HEK293 (cell line): ENCODE measurements around the gene TRMT61A.

Experiments
- CTCF ChIA-PET: fragments of 350-600 bp; formaldehyde crosslinking; extraction: SDS; loops from one replicate; lab custom pipeline; 2021; ENCODE audit warnings: antibody characterized with exemption; lab: Yijun Ruan, JAX
- POLR2A ChIA-PET: fragments of 300-600 bp; formaldehyde crosslinking; extraction: SDS; loops from one replicate; lab custom pipeline; 2020; ENCODE audit warnings: antibody characterized with exemption, inconsistent platforms; lab: Yijun Ruan, JAX
- H3K27ac ChIP-seq: fragments of 200-500 bp; sonication (Bioruptor generic); 2 replicates; pipeline ENCODE4 v1.5.1; 2014; ENCODE audit warnings: low read depth, low read length, control low read depth, inconsistent platforms; ENCODE audit errors: extremely low read depth
- H3K36me3 ChIP-seq, 2 experiments: fragments of 200-500 bp in 1 of 2; sonication (Bioruptor generic) in 1 of 2; 1 replicate in 1 of 2; 2 replicates in 1 of 2; pipeline ENCODE4 v1.5.1; 2014 to 2017; ENCODE audit warnings: inconsistent platforms in 2 of 2, low read length in 2 of 2; ENCODE audit not compliant: control insufficient read depth in 2 of 2, insufficient read depth in 1 of 2
- H3K4me1 ChIP-seq: fragments of 200-500 bp; sonication (Bioruptor generic); 2 replicates; pipeline ENCODE4 v1.5.1; 2014; ENCODE audit warnings: mild to moderate bottlenecking, low read length, inconsistent platforms; ENCODE audit not compliant: control insufficient read depth, insufficient read depth
- H3K4me3 ChIP-seq: 2 replicates; pipeline ENCODE4 v1.5.1; 2011; ENCODE audit warnings: low read depth, mild to moderate bottlenecking, control low read depth, low read length, moderate library complexity
- H3K9me3 ChIP-seq: fragments of 200-500 bp; sonication (Bioruptor generic); 2 replicates; pipeline ENCODE4 v1.5.1; 2014; ENCODE audit warnings: low read depth, low read length, inconsistent platforms; ENCODE audit not compliant: control insufficient read depth, insufficient read depth
- BCL11B ChIP-seq: fragments of 450-650 bp; formaldehyde crosslinking; IDR thresholded peaks from 2 replicates; pipeline ENCODE4 v1.5.1; 2016; ENCODE audit warnings: low read depth, missing biosample characterization, missing genetic modification characterization
- GLI2 ChIP-seq: fragments of 450-650 bp; formaldehyde crosslinking; IDR thresholded peaks from 2 replicates; pipeline ENCODE4; 2017; ENCODE audit warnings: missing biosample characterization, missing genetic modification characterization, low read depth, borderline replicate concordance
- HOXD13 ChIP-seq: sonication (generic); formaldehyde crosslinking; IDR thresholded peaks from 2 replicates; pipeline ENCODE4 v1.8.0; 2022; ENCODE audit warnings: missing genetic modification reagents, borderline replicate concordance
- SETDB1 ChIP-seq: IDR thresholded peaks from one replicate; pipeline ENCODE4 v1.6.1; 2017; ENCODE audit warnings: mild to moderate bottlenecking, low read length, moderate library complexity, mixed read lengths; ENCODE audit not compliant: insufficient read length
- SP2 ChIP-seq: fragments of 450-650 bp; formaldehyde crosslinking; IDR thresholded peaks from 2 replicates; pipeline ENCODE4 v1.5.1; 2016; ENCODE audit warnings: missing biosample characterization, missing genetic modification characterization
- TCF7L2 ChIP-seq: IDR thresholded peaks from 2 replicates; pipeline ENCODE4 v1.6.1; 2011; ENCODE audit warnings: low read depth, mild to moderate bottlenecking, inconsistent platforms, low read length, moderate library complexity, borderline replicate concordance
- WT1 ChIP-seq: fragments of 450-650 bp; formaldehyde crosslinking; IDR thresholded peaks from 2 replicates; pipeline ENCODE4 v1.5.1; 2016; ENCODE audit warnings: missing biosample characterization, missing genetic modification characterization
- ZBTB48 ChIP-seq: fragments of 450-650 bp; formaldehyde crosslinking; IDR thresholded peaks from 2 replicates; pipeline ENCODE4 v1.5.1; 2016; ENCODE audit warnings: missing biosample characterization, missing genetic modification characterization
- ZNF10 ChIP-seq: fragments of 450-650 bp; formaldehyde crosslinking; IDR thresholded peaks from 2 replicates; pipeline ENCODE4 v1.5.1; 2017; ENCODE audit warnings: missing biosample characterization, missing genetic modification characterization
- ZNF114 ChIP-seq: fragments of 450-650 bp; formaldehyde crosslinking; IDR thresholded peaks from 2 replicates; pipeline ENCODE4 v1.5.0; 2017; ENCODE audit warnings: missing biosample characterization, missing genetic modification characterization
- ZNF175 ChIP-seq: fragments of 450-650 bp; formaldehyde crosslinking; IDR thresholded peaks from 2 replicates; pipeline ENCODE4 v1.5.1; 2016; ENCODE audit warnings: missing biosample characterization, missing genetic modification characterization
- ZNF248 ChIP-seq: fragments of 450-650 bp; formaldehyde crosslinking; IDR thresholded peaks from 2 replicates; pipeline ENCODE4 v1.5.1; 2017; ENCODE audit warnings: missing biosample characterization, missing genetic modification characterization
- ZNF600 ChIP-seq: fragments of 450-650 bp; formaldehyde crosslinking; IDR thresholded peaks from 2 replicates; pipeline ENCODE4 v1.5.1; 2016; ENCODE audit warnings: missing biosample characterization, missing genetic modification characterization
- ZNF670 ChIP-seq: fragments of 450-650 bp; formaldehyde crosslinking; IDR thresholded peaks from 2 replicates; pipeline ENCODE4 v1.5.1; 2016; ENCODE audit warnings: missing biosample characterization, missing genetic modification characterization, low read depth
- ZNF785 ChIP-seq: fragments of 450-650 bp; formaldehyde crosslinking; IDR thresholded peaks from 2 replicates; pipeline ENCODE4 v1.5.1; 2016; ENCODE audit warnings: missing biosample characterization, missing genetic modification characterization
- ZNF843 ChIP-seq: fragments of 450-650 bp; formaldehyde crosslinking; IDR thresholded peaks from 2 replicates; pipeline ENCODE4 v1.5.1; 2016; ENCODE audit warnings: missing biosample characterization, missing genetic modification characterization
- ZSCAN30 ChIP-seq: fragments of 450-650 bp; IDR thresholded peaks from 2 replicates; pipeline ENCODE4 v1.5.1; 2018; ENCODE audit warnings: missing biosample characterization, mild to moderate bottlenecking, missing genetic modification characterization, moderate library complexity
- TF ChIP-seq, protein P1 (sequence below): fragments of 450-650 bp; formaldehyde crosslinking; IDR thresholded peaks from 2 replicates; pipeline ENCODE4 v1.5.1; 2016; ENCODE audit warnings: missing biosample characterization, missing genetic modification characterization
- TF ChIP-seq, protein P2 (sequence below): fragments of 450-650 bp; formaldehyde crosslinking; IDR thresholded peaks from 2 replicates; pipeline ENCODE4 v1.5.1; 2016; ENCODE audit warnings: missing biosample characterization, missing genetic modification characterization, borderline replicate concordance
- TF ChIP-seq, protein P3 (sequence below): fragments of 450-650 bp; formaldehyde crosslinking; IDR thresholded peaks from 2 replicates; pipeline ENCODE4 v1.5.1; 2017; ENCODE audit warnings: missing biosample characterization, missing genetic modification characterization
- TF ChIP-seq, protein P4 (sequence below): fragments of 450-650 bp; formaldehyde crosslinking; IDR thresholded peaks from 2 replicates; pipeline ENCODE4 v1.5.1; 2016; ENCODE audit warnings: missing biosample characterization, missing genetic modification characterization
- TF ChIP-seq, protein P5 (sequence below): fragments of 450-650 bp; formaldehyde crosslinking; IDR thresholded peaks from 2 replicates; pipeline ENCODE4 v1.5.1; 2016; ENCODE audit warnings: missing biosample characterization, missing genetic modification characterization, low read depth

Gene TRMT61A

DNA sequence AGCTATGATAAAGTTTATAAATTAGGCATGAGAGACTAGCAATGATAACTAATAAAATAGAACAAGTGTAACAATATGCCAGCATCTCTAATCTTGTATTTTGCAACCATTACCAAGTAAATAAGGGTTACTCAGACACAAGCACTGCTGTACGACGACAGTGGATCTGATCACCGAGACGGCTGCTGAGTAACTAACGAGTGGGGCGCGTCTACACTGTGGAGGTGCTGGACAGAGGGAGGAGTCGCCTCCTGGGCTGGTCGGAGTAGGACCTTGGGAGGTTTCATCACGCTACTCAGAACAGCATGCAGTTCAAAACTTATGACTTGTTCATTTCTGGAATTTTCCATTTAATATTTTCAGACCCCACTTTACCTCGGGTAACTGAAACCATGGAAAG, 52.2 kb downstream of the TRMT61A start:
- CTCF ChIA-PET = interaction anchor here (0.6 kb wide), 1 partner anchor 20 kb away, joined by 3 read pairs; no protein-coding TSS in a partner anchor
- H3K9me3 ChIP-seq = no peaks in the 10 kb centered on the region
- TF ChIP-seq ZNF785 (tag by site-specific recombination) (no peak), SETDB1 (no peak), ZNF175 (tag by site-specific recombination) (no peak)
- TF ChIP-seq, protein P1, sequence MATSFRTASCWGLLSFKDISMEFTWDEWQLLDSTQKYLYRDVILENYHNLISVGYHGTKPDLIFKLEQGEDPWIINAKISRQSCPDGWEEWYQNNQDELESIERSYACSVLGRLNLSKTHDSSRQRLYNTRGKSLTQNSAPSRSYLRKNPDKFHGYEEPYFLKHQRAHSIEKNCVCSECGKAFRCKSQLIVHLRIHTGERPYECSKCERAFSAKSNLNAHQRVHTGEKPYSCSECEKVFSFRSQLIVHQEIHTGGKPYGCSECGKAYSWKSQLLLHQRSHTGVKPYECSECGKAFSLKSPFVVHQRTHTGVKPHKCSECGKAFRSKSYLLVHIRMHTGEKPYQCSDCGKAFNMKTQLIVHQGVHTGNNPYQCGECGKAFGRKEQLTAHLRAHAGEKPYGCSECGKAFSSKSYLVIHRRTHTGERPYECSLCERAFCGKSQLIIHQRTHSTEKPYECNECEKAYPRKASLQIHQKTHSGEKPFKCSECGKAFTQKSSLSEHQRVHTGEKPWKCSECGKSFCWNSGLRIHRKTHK (tag by site-specific recombination) = no peak
- H3K36me3 ChIP-seq = peaks cover 0 to 23% of the 10 kb centered on the region in 2 experiments; a peak in 2 of 3 replicates
- H3K4me1 ChIP-seq = peaks cover 9% of the 10 kb centered on the region
- H3K27ac ChIP-seq = no peak overlapping the region
- POLR2A ChIA-PET = interaction anchor here (0.6 kb wide), 1 partner anchor 10 kb away, joined by 4 read pairs; no protein-coding TSS in a partner anchor
- no peak overlapping the region for H3K4me3 ChIP-seq

DNA sequence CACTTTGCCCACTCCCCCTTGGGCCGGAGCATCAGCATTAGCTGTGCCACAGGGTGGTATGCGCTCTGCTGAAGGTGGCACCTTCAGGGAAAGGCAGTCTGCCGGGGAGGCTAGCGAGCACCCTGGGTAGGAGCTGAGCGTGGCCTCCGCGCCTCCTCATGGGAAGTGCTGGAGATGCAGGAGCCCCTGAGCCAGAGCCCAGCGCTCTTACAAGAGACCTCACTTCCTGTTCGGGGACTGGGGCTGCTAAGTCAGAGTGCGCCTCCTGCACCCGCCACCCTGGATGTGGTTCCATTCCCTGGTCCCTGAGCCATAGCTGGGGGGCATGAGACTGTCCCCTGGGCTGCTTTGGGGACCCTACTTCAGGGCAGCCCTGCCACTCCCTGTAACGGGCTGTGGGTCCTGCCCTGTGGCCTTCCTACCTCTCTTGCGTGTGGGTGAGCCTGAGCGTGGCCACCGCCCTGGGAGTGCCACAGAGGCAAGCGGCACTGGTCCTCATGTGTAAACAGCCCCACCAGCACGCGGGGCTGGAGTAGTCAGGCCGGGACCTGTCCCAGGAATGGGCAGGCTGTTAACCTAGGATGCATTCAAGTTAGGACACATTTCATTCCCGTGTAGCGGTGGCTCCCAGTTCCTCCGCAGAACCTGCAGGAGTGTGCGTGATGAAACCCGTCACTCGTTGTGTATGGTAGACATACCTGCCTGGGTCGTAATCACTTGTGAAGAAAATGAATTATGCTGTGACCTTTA, 53.1 kb downstream of the TRMT61A start:
- ChIA-PET POLR2A (no interaction called here), CTCF (interaction anchor here (0.6 kb wide), 1 partner anchor 8 kb away, joined by 4 read pairs; no protein-coding TSS in a partner anchor)
- Histone ChIP-seq H3K4me3 (no peak overlapping the region), H3K9me3 (no peaks in the 10 kb centered on the region), H3K36me3 (peaks cover 0 to 23% of the 10 kb centered on the region in 2 experiments; a peak in 2 of 3 replicates), H3K4me1 (no peaks in the 10 kb centered on the region; the same call in 1 of the 2 replicates), H3K27ac (no peak overlapping the region)
- TF ChIP-seq TCF7L2 (no peak), ZNF843 (no peak), ZNF10 (tag by site-specific recombination) (no peak), BCL11B (tag by site-specific recombination) (no peak), WT1 (no peak), ZSCAN30 (tag by site-specific recombination) (no peak), HOXD13 (CRISPR knock-in tag) (no peak), SP2 (tag by site-specific recombination) (no peak), ZBTB48 (tag by site-specific recombination) (no peak), ZNF248 (tag by site-specific recombination) (no peak), GLI2 (no peak), ZNF600 (tag by site-specific recombination) (no peak), ZNF670 (tag by site-specific recombination) (no peak), ZNF114 (tag by site-specific recombination) (no peak)
- TF ChIP-seq, protein P2, sequence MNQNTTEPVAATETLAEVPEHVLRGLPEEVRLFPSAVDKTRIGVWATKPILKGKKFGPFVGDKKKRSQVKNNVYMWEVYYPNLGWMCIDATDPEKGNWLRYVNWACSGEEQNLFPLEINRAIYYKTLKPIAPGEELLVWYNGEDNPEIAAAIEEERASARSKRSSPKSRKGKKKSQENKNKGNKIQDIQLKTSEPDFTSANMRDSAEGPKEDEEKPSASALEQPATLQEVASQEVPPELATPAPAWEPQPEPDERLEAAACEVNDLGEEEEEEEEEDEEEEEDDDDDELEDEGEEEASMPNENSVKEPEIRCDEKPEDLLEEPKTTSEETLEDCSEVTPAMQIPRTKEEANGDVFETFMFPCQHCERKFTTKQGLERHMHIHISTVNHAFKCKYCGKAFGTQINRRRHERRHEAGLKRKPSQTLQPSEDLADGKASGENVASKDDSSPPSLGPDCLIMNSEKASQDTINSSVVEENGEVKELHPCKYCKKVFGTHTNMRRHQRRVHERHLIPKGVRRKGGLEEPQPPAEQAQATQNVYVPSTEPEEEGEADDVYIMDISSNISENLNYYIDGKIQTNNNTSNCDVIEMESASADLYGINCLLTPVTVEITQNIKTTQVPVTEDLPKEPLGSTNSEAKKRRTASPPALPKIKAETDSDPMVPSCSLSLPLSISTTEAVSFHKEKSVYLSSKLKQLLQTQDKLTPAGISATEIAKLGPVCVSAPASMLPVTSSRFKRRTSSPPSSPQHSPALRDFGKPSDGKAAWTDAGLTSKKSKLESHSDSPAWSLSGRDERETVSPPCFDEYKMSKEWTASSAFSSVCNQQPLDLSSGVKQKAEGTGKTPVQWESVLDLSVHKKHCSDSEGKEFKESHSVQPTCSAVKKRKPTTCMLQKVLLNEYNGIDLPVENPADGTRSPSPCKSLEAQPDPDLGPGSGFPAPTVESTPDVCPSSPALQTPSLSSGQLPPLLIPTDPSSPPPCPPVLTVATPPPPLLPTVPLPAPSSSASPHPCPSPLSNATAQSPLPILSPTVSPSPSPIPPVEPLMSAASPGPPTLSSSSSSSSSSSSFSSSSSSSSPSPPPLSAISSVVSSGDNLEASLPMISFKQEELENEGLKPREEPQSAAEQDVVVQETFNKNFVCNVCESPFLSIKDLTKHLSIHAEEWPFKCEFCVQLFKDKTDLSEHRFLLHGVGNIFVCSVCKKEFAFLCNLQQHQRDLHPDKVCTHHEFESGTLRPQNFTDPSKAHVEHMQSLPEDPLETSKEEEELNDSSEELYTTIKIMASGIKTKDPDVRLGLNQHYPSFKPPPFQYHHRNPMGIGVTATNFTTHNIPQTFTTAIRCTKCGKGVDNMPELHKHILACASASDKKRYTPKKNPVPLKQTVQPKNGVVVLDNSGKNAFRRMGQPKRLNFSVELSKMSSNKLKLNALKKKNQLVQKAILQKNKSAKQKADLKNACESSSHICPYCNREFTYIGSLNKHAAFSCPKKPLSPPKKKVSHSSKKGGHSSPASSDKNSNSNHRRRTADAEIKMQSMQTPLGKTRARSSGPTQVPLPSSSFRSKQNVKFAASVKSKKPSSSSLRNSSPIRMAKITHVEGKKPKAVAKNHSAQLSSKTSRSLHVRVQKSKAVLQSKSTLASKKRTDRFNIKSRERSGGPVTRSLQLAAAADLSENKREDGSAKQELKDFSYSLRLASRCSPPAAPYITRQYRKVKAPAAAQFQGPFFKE (tag by site-specific recombination) = no peak
- TF ChIP-seq, protein P3, sequence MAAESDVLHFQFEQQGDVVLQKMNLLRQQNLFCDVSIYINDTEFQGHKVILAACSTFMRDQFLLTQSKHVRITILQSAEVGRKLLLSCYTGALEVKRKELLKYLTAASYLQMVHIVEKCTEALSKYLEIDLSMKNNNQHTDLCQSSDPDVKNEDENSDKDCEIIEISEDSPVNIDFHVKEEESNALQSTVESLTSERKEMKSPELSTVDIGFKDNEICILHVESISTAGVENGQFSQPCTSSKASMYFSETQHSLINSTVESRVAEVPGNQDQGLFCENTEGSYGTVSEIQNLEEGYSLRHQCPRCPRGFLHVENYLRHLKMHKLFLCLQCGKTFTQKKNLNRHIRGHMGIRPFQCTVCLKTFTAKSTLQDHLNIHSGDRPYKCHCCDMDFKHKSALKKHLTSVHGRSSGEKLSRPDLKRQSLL (tag by site-specific recombination) = no peak
- TF ChIP-seq, protein P4, sequence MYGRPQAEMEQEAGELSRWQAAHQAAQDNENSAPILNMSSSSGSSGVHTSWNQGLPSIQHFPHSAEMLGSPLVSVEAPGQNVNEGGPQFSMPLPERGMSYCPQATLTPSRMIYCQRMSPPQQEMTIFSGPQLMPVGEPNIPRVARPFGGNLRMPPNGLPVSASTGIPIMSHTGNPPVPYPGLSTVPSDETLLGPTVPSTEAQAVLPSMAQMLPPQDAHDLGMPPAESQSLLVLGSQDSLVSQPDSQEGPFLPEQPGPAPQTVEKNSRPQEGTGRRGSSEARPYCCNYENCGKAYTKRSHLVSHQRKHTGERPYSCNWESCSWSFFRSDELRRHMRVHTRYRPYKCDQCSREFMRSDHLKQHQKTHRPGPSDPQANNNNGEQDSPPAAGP (tag by site-specific recombination) = no peak
- TF ChIP-seq, protein P5, sequence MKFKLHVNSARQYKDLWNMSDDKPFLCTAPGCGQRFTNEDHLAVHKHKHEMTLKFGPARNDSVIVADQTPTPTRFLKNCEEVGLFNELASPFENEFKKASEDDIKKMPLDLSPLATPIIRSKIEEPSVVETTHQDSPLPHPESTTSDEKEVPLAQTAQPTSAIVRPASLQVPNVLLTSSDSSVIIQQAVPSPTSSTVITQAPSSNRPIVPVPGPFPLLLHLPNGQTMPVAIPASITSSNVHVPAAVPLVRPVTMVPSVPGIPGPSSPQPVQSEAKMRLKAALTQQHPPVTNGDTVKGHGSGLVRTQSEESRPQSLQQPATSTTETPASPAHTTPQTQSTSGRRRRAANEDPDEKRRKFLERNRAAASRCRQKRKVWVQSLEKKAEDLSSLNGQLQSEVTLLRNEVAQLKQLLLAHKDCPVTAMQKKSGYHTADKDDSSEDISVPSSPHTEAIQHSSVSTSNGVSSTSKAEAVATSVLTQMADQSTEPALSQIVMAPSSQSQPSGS (tag by site-specific recombination) = no peak
